Right ventricle myocardium inferior (tissue), 1 donor: ENCODE measurements around the gene CCNB1. TPM values are rescaled to one million over a fixed set of nuclear protein-coding genes. Genes with fewer than 3 reads are reported as not detected.
"Not testable (repeated sequence)": the region's sequence is repeated elsewhere in the genome, so short reads cannot be mapped to it uniquely, and the experiment has no call there.

ENCODE experiments used
- ATAC-seq: fragments of 200-7000 bp; cut with Tn5 transposase; one replicate; pipeline ENCODE4 v1.9.1; 2020; ENCODE audit warnings: mild to moderate bottlenecking, moderate library complexity
- DNase-seq: peaks from one replicate; pipeline ENCODE4 v3.0.0; 2021; ENCODE audit errors: missing footprints
- intact Hi-C: fragments of 100-400 bp; cut with DNase I; formaldehyde crosslinking; loops from one replicate; pipeline ENCODE4 v1.11.0; 2022
- total RNA-seq: library from RNA; stranded (reverse); fragmentation: NEBNext Ultra II Directional; extraction: Animal tissue kit (Norgen Biotek cat#: 25700); gene quantifications from one replicate; pipeline ENCODE4 v1.2.1, GENCODE V29; 2021
- donor health status: DM: no; HTN: yes; CAD: no; lungs with severe emphysema.

Gene CCNB1
- total RNA-seq, 1 donor from 2014 or later, result 3.5 TPM

GRCh38 chr5:69170495-69170894 lies 3.5 kb downstream of the CCNB1 start:
- intact Hi-C loops, result no loop called here
- ATAC-seq, result no peak

GRCh38 chr5:69170969-69171368 lies 4.0 kb downstream of the CCNB1 start:
- ATAC-seq (no peak), DNase-seq (no peak)
- intact Hi-C loops, result no loop called here

More at GRCh38 chr5:69170495-69170894, 3.5 kb downstream of the CCNB1 start:
- DNase-seq, result no peak

- ATAC-seq, DNase-seq, intact Hi-C loops: not testable (repeated sequence)
Measured at GRCh38 chr5:69181659-69182293, 14.8 kb downstream of the CCNB1 start.

GRCh38 chr5:69184621-69185020 lies 17.7 kb downstream of the CCNB1 start:
- intact Hi-C loops, result no loop called here

GRCh38 chr5:69187342-69187741 lies 20.4 kb downstream of the CCNB1 start:
- DNase-seq (no peak), ATAC-seq (no peak)
- intact Hi-C loops, result no loop called here

More at GRCh38 chr5:69184621-69185020, 17.7 kb downstream of the CCNB1 start:
- ATAC-seq (no peak), DNase-seq (no peak)

- no peak for ATAC-seq
- intact Hi-C loops, result loop anchor here (2.0 kb wide), 1 partner anchor 22 kb away; the partner anchor contains the start of gene CCNB1
- DNase-seq, result no peak
Measured at GRCh38 chr5:69188811-69189161, 21.8 kb downstream of the CCNB1 start.

GRCh38 chr5:69189162-69190086 lies 22.5 kb downstream of the CCNB1 start, which contains the start of gene CENPH:
Gene CENPH (plus strand): TSS chr5:69189583. CDS start chr5:69189635, 52 bp downstream.
- DNase-seq, result peak; percentile 92
- ATAC-seq, result peak; percentile 99
- intact Hi-C loops, result loop anchor here (2.0 kb wide), 1 partner anchor 23 kb away; the partner anchor contains the start of gene CCNB1

GRCh38 chr5:69202497-69202896 lies 35.5 kb downstream of the CCNB1 start:
- intact Hi-C loops, result no loop called here
- DNase-seq (no peak), ATAC-seq (no peak)

GRCh38 chr5:69206528-69207190 lies 39.7 kb downstream of the CCNB1 start:
- no peak for DNase-seq
- intact Hi-C loops, result no loop called here
- ATAC-seq, result no peak

GRCh38 chr5:69209602-69210001 lies 42.7 kb downstream of the CCNB1 start:
- no peak for ATAC-seq
- DNase-seq, result no peak
- intact Hi-C loops, result no loop called here

GRCh38 chr5:69211200-69211599 lies 44.2 kb downstream of the CCNB1 start:
- ATAC-seq, result no peak
- DNase-seq, result no peak
- intact Hi-C loops, result no loop called here

GRCh38 chr5:69212022-69212421 lies 45.1 kb downstream of the CCNB1 start:
- intact Hi-C loops, result no loop called here
- ATAC-seq (no peak), DNase-seq (no peak)

- intact Hi-C loops, result no loop called here
- ATAC-seq, result no peak
Measured at GRCh38 chr5:69213513-69214215, 46.7 kb downstream of the CCNB1 start.

GRCh38 chr5:69217151-69217511 lies 50.2 kb downstream of the CCNB1 start:
- ATAC-seq (no peak), DNase-seq (no peak)
- intact Hi-C loops, result no loop called here

More at GRCh38 chr5:69213513-69214215, 46.7 kb downstream of the CCNB1 start:
- DNase-seq, result no peak

GRCh38 chr5:69217548-69218526 lies 50.9 kb downstream of the CCNB1 start:
- ATAC-seq (peak; percentile 99), DNase-seq (peak; percentile 99)
- intact Hi-C loops, result loop anchor here (1.0 kb wide), 1 partner anchor 16 kb away; the partner anchor contains the start of gene CDK7

- DNase-seq, result no peak
- intact Hi-C loops, result no loop called here
- no peak for ATAC-seq
Measured at GRCh38 chr5:69219939-69220338, 53.0 kb downstream of the CCNB1 start.

- intact Hi-C loops, ATAC-seq: not testable (repeated sequence)
- peak; percentile 22 for DNase-seq
Measured at GRCh38 chr5:69220371-69220770, 53.4 kb downstream of the CCNB1 start.
